HG03520 (cell line): ENCODE measurements around the gene HYAL3.
A peak's percentile ranks its signal among the peaks of the same experiment; 100 is the strongest.
"Not testable (repeated sequence)": the region's sequence is repeated elsewhere in the genome, so short reads cannot be mapped to it uniquely, and the experiment has no call there.

Experiments used
- ATAC-seq: cut with Tn5 transposase; IDR thresholded peaks from one replicate; pipeline ENCODE4 v1.9.1; 2021; ENCODE audit warnings: mild to moderate bottlenecking, moderate library complexity; ENCODE audit not compliant: unreplicated experiment

HYAL3 gene

DNA sequence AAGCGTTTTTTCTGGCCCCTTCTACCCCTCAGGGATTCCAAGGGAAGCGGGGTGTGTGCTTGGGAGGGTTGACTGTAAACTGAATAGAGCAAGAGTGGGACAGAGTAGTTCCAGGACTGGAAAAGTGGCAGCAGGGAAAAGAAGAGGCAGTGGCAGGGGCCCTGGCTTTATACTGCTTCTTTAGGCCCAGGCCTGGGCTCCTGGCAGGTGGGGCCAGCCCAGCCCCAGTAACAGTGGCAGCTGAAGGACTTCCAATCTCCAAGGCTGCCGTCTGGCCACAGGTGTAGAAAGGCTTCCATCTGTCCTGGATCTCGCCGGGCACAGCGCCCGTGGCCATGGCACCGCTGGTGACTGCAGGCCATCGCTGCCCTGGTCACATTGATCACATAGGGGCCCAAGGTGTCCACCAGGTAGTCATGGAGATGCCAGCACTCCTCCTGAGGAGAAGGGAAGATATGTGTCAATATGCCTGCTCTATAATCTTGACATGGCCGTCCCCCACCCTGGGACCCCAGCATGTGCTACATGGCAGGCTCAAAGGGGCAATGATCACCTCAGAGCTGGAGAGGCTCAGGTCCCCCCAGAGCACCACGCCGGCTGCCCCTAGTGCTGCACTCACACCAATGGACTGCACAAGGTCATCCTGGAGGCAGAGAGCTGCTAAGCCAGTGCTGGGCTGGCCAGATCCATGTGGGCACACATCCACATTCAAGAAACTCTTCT, 6.0 kb downstream of the HYAL3 start:
- ATAC-seq = no peak

DNA sequence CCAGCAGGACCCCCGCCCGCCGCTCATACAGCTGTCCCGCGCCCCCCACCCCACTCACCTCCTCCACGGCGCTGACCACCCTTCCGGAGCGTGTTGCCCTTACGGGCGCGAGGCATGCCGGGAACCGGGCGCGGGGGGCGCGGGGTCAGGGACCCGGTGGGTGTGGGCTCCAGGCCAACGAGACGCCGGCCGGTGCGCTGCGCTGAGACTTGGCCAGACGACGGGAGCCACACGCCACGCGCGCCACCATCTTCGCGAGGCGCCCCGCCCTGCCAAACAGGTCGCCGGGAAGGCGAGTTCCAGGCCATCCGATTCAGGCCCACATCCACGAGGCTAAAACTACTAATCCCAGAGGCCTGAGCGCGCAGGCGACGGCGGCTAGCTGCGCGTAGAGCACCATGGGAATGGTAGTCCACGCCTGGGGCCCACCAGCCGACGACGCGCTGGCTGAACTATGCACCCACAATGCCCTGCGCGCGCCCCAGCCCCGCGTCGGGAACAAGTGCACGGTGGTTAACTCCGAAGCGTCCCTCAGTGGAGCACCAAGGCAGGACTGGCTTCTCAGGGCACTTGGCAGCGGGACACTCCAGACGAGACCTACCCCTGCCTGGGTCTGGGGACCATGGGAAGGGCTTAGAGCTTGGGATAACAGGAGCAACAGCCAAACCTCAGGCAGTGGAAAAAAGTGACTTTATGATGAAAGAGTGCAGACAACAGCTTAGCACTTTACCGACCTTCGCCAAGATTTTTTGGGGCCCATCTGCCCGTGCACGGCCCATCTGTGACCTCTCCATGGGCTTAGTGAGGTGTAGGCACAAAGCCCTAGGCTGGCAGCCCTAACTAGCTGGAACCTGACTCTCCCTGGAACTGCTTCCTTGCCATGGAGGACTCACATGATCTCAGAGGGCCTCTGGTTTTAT, 6.8 kb downstream of the HYAL3 start, which contains the start of gene IFRD2:
IFRD2 (minus strand) TSS at position 271 of the 920 bp plus-strand sequence; CDS start at position 116, 155 bp downstream.
- peak; percentile 91 for ATAC-seq

DNA sequence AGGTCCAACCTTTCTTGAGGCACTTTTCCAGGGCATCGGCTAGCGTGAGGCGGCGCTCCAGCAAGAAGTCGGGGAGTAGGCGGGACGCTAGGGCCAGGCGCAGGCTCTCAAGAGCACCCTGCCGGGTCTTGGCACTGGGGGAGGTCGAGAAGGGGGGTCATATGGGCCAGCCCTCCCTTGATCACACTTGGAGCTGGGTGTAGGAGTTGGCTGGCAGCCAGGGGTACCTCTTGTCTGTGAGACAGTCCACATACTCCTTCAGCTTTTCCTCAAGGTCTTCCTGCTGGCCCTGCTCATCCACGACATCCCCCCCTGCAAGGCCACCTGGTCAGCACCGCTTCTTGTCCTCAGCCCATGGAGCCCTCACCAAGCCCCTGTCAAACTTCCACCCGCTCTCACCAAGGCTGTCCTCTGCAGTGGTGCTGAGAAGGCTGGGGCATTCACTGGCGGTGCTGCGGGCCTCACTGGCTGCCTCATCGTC, 9.0 kb downstream of the HYAL3 start:
- no peak for ATAC-seq

DNA sequence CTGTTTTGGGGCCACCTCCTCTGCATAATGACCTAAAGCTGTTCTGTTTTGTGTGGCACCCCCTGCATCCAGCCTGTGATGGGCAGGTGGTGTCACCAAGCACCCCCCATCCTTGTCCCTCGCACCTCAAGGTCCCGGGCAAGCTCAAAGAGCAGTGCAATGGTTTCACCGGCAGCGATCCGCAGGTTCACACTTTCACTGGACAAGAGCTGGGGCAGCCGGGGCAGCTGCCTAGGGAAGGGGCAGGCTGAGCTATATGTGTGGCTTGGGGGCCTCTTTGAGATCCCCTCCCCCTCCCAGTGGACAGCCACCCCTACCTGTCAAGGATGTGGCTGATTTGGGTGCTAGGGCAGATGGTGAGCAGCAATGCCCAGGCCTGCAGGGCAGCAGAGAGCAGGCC, 10.1 kb downstream of the HYAL3 start:
- no peak for ATAC-seq

DNA sequence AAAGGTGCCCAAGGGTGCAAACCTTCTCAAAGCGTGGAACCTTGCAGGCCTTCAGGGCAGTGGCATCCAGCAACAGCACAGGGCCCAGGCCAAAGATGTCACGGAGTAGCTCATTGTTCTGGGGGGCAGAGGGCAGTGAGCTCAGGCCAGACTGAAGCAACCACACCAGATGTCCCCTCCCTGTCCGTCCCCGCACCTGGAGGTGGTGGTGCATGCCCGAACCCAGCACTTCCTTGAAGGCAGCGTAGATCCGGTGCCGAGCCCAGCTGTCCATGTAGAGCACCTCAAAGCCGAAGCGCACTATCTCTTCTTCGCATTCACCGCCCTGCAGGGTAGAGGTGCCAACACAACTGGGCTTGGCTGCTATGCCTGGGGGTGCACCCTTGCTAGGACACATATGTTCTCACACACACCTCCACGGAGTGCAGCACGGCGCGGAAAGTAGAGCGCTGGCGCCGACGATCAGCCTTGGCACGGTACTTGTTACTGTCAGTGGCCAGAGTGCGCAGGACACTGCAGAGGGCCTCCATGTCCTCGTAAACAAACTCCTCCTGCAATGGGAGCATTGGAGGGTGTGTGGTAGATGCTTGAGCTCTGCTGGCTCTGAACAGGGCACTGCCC, 10.7 kb downstream of the HYAL3 start:
- no peak for ATAC-seq

DNA sequence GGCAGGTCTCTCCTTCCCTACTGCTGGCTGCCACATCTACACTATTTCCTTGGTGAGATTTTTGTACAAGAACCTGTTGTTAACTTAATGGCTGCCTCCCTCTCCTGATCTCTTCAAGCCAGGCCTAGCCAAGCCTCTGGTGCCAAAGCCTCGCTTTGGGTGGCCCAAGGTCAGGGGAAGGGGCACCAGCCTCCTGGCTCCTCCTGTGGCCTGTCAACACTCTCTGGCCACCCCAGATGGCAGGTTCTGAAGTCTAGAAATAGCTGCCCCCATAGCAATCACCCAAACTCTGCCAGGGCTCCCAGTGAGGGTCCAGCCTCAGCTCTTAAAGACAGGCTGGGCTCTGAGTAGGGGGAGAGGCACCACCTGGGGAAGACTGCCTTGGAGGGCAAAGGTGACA, 11.9 kb downstream of the HYAL3 start:
- ATAC-seq = no peak

DNA sequence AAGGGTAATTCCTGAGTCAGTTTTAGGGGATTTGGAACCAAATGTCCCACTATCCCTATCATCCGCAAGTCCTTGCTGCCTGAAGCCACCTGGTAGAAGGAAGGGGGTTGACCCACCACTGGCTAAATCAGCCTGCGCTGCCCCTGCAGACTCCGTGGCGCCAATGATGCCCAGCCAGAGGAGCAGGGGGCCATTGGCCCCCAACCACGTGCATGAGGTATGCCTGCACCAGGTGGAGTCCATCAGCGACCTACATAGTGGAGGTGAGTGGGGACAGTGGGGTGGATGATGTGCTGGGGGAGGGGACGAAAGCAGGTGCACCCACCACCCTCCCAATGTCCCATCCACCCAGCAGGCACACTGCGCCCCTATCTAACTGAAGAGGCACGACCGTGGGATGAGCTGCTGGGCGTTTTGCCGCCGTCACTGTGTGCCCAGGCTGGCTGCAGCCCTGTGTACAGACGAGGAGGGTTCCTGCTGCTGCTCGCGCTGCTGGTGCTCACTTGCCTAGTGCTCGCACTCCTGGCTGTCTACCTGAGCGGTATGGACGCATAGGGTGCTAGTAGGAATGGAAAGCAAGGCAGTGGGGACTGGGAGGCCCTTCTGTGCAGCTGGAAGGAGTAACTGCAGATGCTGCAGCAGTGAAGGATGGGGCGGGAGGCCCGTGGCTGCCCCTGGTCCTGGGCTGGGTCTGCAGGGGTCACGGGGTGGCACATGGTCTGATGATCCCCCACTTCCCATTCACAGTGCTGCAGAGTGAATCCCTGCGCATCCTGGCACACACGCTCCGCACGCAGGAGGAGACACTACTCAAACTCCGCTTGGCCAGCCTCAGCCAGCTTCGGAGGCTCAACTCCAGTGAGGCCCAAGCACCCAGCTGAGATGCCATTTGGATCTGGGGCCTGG, 12.6 kb downstream of the HYAL3 start:
- ATAC-seq = no peak

DNA sequence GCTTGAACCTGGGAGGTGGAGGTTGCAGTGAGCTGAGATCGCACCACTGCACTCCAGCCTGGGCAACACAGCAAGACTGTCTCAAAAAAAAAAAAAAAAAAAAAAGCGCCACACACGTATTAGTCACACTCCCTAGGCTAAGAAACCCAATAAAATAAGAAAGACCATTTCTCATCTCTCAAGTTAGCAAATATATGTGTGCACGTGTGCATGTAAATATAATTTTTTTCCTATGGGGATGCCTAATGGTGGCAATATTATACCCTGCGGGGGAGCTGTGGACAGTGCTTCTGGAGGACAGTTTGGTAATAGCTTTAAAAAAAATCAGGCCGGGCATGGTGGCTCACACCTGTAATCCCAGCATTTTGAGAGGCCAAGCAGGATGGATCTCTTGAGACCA, 15.1 kb downstream of the HYAL3 start:
- not testable (repeated sequence) for ATAC-seq

DNA sequence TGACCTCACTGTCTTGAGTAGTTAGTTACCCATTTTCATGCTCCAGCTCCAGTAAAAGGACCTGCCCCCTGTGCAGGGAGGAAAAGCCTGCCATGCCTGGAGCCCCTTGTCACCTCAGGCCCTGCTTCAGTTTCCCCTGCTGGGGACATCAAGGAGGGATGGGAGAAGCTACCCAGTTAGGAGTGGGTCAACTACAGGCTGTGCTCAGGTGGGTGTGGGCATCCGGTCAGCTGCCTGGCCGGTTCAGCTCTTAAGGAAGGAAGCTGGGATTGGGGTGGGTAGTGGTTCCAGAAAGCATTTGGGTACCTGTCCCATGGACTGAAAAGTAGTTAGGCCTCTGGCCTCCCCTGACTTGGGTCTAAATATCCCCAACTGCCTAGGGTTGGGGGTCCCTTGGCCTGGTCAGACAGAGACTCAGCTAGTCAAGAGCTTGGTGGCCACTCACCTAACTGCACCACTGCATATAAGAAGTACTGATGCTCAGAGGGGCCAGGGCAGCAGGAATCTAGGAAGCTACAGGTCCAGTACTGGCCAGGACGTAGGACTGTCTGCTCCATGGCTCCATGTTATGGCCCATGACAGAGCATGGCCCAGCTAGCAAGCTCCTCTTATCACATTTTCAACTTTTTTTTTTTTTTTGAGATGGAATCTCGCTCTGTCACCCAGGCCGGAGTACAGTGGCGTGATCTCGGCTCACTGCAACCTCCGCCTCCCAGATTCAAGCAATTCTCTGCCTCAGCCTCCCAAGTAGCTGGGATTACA, 19.8 kb downstream of the HYAL3 start:
- ATAC-seq = no peak

DNA sequence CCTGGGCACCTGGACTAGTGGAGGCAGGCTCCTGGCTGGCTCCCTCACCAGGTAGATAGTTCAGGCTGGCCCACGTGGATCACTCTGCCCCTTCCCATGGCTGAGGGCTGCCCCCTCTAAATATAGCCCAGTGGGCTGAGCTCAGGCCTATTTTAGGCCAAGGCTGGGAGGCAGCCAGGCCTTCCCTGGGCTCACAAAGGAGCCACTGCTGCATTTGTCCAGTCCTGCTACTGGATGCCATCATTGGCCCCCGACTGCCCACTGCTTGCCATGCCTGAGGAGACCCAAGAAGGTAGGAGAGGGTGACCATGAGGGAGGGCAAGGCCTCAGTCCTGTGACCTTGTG, 20.4 kb downstream of the HYAL3 start, which contains the start of gene LSMEM2:
LSMEM2 (plus strand) TSS at position 208 of the 345 bp plus-strand sequence; CDS start at position 235, 27 bp downstream.
- ATAC-seq = no peak

DNA sequence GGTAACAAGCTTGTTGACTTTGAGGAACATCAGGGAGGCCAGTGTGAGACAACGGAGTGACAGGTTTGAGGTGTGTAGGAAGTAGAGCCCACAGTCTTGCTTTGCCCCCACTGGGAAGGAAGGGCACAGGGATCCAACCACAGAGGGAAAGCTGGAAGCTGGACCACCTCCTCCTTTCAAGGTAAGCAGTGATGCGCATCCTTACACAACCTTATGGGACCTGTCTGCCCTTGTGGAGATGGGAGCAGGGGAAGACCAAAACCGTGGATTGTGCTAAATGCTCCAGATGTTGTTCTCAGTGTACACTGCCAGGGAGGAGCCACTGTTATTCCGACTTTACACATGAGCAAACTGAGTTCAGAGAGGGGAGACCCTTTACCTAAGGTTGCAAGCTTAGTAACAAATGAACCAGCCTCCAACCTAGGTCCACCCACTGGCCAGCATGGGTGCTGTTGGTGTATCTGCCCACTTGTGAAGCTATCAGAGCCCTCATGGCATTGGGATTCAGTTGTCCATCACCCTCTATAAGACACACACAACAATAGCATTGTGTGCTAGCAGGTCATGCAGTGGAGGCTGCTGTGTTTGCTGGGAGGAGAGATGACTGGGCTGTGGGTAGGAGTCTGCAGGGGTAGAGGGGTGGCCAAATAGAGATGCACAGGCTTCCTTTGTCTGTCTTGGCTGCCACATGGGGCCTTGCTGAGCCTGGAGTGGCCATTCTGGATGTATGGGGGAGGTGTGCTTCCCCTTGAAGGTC, 20.9 kb downstream of the HYAL3 start:
- ATAC-seq = no peak

DNA sequence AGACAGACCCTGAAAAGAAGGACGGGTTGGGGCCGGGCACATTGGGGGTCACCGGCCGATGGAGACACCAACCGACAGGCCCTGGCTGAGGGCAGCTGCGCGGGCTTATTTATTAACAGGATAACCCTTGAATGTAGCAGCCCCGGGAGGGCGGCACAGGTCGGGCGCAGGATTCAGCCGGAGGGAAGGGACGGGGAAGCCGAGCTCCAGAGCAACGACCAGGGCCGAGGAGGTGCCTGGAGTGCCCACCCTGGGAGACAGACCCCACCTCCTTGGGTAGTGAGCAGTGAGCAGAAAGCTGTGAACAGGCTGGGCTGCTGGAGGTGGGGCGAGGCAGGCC, 22.5 kb downstream of the HYAL3 start:
- ATAC-seq = no peak

DNA sequence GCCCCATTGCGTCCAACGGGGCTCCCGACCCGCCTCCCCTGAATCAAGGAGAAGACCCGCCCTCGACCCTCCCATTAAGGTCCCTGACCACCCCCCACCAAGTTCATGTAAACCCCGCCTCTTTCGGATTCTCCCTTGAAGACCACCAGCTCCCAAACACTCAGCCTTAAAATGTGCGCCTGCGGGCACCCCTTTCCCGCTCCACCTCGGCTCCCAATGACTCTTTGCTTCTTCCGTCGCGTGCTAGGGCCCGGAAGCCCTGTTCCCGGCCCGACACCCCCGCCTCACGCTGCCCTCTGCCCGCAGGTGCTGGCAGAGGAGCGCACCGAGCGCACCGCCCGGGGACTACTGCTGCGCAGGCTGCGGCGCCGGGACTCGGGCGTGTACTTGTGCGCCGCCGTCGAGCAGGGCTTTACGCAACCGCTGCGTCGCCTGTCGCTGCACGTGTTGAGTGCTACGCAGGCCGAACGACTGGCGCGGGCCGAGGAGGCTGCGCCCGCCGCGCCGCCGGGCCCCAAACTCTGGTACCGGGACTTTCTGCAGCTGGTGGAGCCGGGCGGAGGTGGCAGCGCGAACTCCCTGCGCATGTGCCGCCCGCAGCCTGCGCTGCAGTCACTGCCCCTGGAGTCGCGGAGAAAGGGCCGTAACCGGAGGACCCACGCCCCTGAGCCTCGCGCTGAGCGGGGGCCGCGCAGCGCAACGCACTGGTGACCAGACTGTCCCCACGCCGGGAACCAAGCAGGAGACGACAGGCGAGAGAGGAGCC, 23.0 kb downstream of the HYAL3 start:
- ATAC-seq = no peak

DNA sequence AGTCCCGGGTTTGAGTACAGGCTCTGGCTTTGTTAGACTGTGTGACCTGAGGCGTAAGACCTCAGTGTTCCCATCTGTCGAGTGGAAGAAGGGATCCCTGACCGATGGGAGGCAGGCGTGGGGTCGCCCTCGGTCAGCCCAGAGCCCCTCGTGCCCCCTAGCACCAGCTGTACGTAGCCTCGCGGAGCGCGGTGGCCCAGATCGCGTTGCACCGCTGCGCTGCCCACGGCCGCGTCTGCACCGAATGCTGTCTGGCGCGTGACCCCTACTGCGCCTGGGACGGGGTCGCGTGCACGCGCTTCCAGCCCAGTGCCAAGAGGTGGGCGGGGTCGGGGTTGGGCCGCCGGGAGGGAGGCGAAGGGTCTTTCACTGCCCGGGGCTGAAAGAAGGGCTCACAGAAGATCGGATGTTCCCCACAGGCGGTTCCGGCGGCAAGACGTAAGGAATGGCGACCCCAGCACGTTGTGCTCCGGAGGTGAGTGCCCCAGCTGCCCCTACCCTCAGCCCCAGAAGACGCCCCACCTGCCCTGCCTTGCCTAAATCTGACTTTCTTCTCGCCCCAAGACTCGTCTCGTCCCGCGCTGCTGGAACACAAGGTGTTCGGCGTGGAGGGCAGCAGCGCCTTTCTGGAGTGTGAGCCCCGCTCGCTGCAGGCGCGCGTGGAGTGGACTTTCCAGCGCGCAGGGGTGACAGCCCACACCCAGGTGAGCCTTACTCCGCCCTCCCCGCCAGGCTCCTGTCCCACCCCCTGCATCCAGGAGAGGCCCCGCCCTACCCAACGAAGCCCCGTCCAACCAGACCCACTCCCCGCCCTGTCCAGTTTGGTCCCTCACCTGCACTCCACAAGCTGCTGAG, 23.8 kb downstream of the HYAL3 start:
- ATAC-seq = no peak

DNA sequence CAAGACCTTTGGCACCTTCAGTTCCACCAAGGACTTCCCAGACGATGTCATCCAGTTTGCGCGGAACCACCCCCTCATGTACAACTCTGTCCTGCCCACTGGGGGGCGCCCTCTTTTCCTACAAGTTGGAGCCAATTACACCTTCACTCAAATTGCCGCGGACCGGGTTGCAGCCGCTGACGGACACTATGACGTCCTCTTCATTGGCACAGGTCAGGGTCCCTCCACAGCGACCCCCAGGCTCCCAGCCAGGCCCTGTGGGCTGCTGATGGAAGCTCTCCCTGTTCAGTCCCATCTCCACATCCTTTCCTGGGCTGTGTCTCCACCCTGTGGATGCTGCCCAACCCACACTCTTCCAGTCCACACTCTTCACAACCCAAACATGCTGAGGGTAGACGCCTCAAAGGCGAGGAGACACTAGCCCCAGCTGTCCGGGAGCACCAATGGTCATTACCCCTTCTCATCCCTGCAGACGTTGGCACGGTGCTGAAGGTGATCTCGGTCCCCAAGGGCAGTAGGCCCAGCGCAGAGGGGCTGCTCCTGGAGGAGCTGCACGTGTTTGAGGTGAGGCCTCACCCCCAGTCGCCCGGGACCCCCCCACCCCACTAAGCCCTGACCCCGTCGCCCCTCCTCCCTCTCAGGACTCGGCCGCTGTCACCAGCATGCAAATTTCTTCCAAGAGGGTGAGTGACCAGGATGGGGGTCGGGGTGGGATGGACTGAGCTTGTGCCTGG, 24.7 kb downstream of the HYAL3 start:
- ATAC-seq = no peak

DNA sequence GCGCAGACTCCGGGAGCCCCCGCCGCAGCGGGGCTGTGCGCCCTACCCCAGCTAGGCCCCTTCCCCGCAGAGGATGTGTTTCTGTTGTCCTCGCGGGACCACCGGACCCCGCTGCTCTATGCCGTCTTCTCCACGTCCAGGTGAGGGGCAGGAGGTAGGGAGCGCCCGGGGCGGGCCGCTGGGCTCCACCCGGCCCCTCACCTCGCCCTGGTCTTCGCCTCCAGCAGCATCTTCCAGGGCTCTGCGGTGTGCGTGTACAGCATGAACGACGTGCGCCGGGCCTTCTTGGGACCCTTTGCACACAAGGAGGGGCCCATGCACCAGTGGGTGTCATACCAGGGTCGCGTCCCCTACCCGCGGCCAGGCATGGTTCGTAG, 25.5 kb downstream of the HYAL3 start:
- ATAC-seq = no peak
